Liver (tissue), 9 donors: ENCODE measurements around the gene SCYGR1. TPM values are rescaled to one million over a fixed set of nuclear protein-coding genes. Genes with fewer than 3 reads are reported as not detected.

Experiments used
- DNase-seq: peaks from one replicate; pipeline ENCODE4 v3.0.0-alpha.2; 2017; ENCODE audit warnings: low spot score
- H3K27ac ChIP-seq, 2 donors: one replicate each; pipeline ENCODE4 v1.7.0; 2013; ENCODE audit warnings: inconsistent platforms in 2 of 2, low read length in 2 of 2, control low read depth in 1 of 2, low read depth in 1 of 2, mild to moderate bottlenecking in 1 of 2
- H3K27me3 ChIP-seq, 4 donors: one replicate each; pipeline versions ENCODE4 v1.6.1 to v1.7.0; 2013; ENCODE audit warnings: low read length in 3 of 4, inconsistent platforms in 1 of 4, mild to moderate bottlenecking in 1 of 4, moderate library complexity in 1 of 4; ENCODE audit not compliant: control insufficient read depth in 4 of 4, insufficient read depth in 4 of 4
- H3K36me3 ChIP-seq, 4 donors: one replicate each; pipeline versions ENCODE4 v1.6.1 to v1.7.0; 2013; ENCODE audit warnings: low read length in 3 of 4, mild to moderate bottlenecking in 3 of 4, low read depth in 1 of 4, moderate library complexity in 1 of 4; ENCODE audit not compliant: control insufficient read depth in 4 of 4, insufficient read depth in 3 of 4
- H3K4me1 ChIP-seq, 4 donors: one replicate each; pipeline versions ENCODE4 v1.6.1 to v1.7.0; 2013; ENCODE audit warnings: low read length in 3 of 4, mild to moderate bottlenecking in 3 of 4, moderate library complexity in 1 of 4; ENCODE audit not compliant: control insufficient read depth in 4 of 4, insufficient read depth in 4 of 4
- H3K4me3 ChIP-seq, 3 donors: one replicate each; pipeline versions ENCODE4 v1.6.1 to v1.7.0; 2013; ENCODE audit warnings: low read length in 3 of 3, control low read depth in 1 of 3, low read depth in 1 of 3, mild to moderate bottlenecking in 1 of 3
- H3K9ac ChIP-seq, 2 donors: one replicate each; pipeline ENCODE4 v1.7.0; 2013; ENCODE audit warnings: low read length in 2 of 2, mild to moderate bottlenecking in 2 of 2, moderate library complexity in 2 of 2, control low read depth in 1 of 2, low read depth in 1 of 2
- H3K9me3 ChIP-seq, 4 donors: one replicate each; pipeline versions ENCODE4 v1.6.1 to v1.7.0; 2013; ENCODE audit warnings: low read length in 3 of 4; ENCODE audit not compliant: control insufficient read depth in 4 of 4
- EGR1 ChIP-seq, 2 donors: IDR thresholded peaks; 2 replicates each; pipeline ENCODE4 v1.6.1; 2016 to 2018; ENCODE audit warnings: antibody characterized with exemption in 2 of 2, low read depth in 2 of 2
- FOXA1 ChIP-seq: IDR thresholded peaks from 2 replicates; pipeline ENCODE4 v1.6.1; 2016; ENCODE audit warnings: antibody characterized with exemption
- FOXA2 ChIP-seq: IDR thresholded peaks from 2 replicates; pipeline ENCODE4 v1.6.1; 2016; ENCODE audit warnings: antibody characterized with exemption
- GABPA ChIP-seq, 2 donors: IDR thresholded peaks in 1 of 2; conservative IDR thresholded peaks in 1 of 2; 2 replicates each; pipeline ENCODE4 v1.6.1; 2016; ENCODE audit warnings: antibody characterized with exemption in 2 of 2, mild to moderate bottlenecking in 1 of 2, moderate library complexity in 1 of 2
- HNF4A ChIP-seq, 2 donors: conservative IDR thresholded peaks; 2 replicates each; pipeline ENCODE4 v1.6.1; 2016; ENCODE audit warnings: antibody characterized with exemption in 2 of 2, mild to moderate bottlenecking in 2 of 2
- HNF4G ChIP-seq: IDR thresholded peaks from 2 replicates; pipeline ENCODE4 v1.6.1; 2016; ENCODE audit warnings: antibody characterized with exemption
- JUND ChIP-seq, 2 donors: IDR thresholded peaks; 2 replicates each; pipeline ENCODE4 v1.6.1; 2016; ENCODE audit warnings: antibody characterized with exemption in 2 of 2
- NR2F2 ChIP-seq: IDR thresholded peaks from 2 replicates; pipeline ENCODE4 v1.6.1; 2016; ENCODE audit warnings: antibody characterized with exemption
- REST ChIP-seq: IDR thresholded peaks from 2 replicates; pipeline ENCODE4 v1.6.1; 2016; ENCODE audit warnings: antibody characterized with exemption, mild to moderate bottlenecking
- RXRA ChIP-seq, 2 donors: IDR thresholded peaks; 2 replicates each; pipeline ENCODE4 v1.6.1; 2017 to 2018; ENCODE audit warnings: antibody characterized with exemption in 2 of 2, mild to moderate bottlenecking in 1 of 2
- SP1 ChIP-seq: IDR thresholded peaks from 2 replicates; pipeline ENCODE4 v1.6.1; 2018; ENCODE audit warnings: antibody characterized with exemption, mild to moderate bottlenecking
- YY1 ChIP-seq: IDR thresholded peaks from 2 replicates; pipeline ENCODE4 v1.6.1; 2016; ENCODE audit warnings: antibody characterized with exemption, mild to moderate bottlenecking
- ZBTB33 ChIP-seq: IDR thresholded peaks from 2 replicates; pipeline ENCODE4 v1.6.1; 2016; ENCODE audit warnings: antibody characterized with exemption
- WGBS: extraction: QIAGEN DNeasy Blood & Tissue Kit; methylation state at CpG from one replicate; pipeline ENCODE4 v1.1.7; 2013; 5-methylcytosine and 5-hydroxymethylcytosine counted together
- polyA plus RNA-seq, 2 donors: library from polyadenylated mRNA; stranded (reverse) in 1 of 2; unstranded in 1 of 2; fragments of 200-250 nt in 1 of 2; fragments of >200 nt in 1 of 2; fragmentation: Nextera tagmentation in 1 of 2; extraction: Ambion mirVana in 1 of 2; gene quantifications; one replicate each; pipeline versions ENCODE4 v1.2.1 to v1.2.3, GENCODE V29; 2013 to 2015
- total RNA-seq, 2 donors: library from RNA; depleted of rRNA; stranded (reverse); fragments of >200 nt; gene quantifications; one replicate each; pipeline ENCODE4 v1.2.3, GENCODE V29; 2014
- TF ChIP-seq, protein P1 (sequence below): fragments of 150-350 bp; IDR thresholded peaks from 2 replicates; pipeline ENCODE4 v1.5.1; 2017; ENCODE audit warnings: improper control_type of control experiment, low read depth, low read length; ENCODE audit not compliant: missing input control
- TF ChIP-seq, protein P2 (sequence below): IDR thresholded peaks from 2 replicates; pipeline ENCODE4 v1.6.1; 2016; ENCODE audit warnings: antibody characterized with exemption
- donor health status: healthy.
- donor health status: healthy.
- donor health status: healthy.
- donor health status: healthy.
- donor health status: healthy.

The SCYGR1 gene
- total and polyA plus RNA-seq, 4 donors = not detected

- no peak overlapping the region for H3K9ac ChIP-seq
- 50% methylated on average over 2 of the region's 2 CpGs for WGBS
- H3K27ac ChIP-seq = no peak overlapping the region
- DNase-seq = no peak
- no peak overlapping the region for H3K4me3 ChIP-seq
- no peaks in the 10 kb centered on the region for H3K9me3 ChIP-seq
- no peaks in the 10 kb centered on the region for H3K36me3 ChIP-seq
- peaks cover 0 to 4% (median 0%) of the 10 kb centered on the region in 4 donors for H3K4me1 ChIP-seq
- TF ChIP-seq NR2F2 (no peak), EGR1 (IDR thresholded peaks at IDR 0.05; ENCODE audit: low read depth in 2 of 2) (no peak), HNF4A (conservative IDR thresholded peaks at IDR 0.05) (no peak), GABPA (IDR thresholded peaks at IDR 0.05 in 1 of 2, conservative IDR thresholded peaks at IDR 0.05 in 1 of 2) (no peak), YY1 (no peak), SP1 (no peak), HNF4G (no peak), REST (no peak), FOXA2 (no peak), RXRA (IDR thresholded peaks at IDR 0.05) (no peak), JUND (IDR thresholded peaks at IDR 0.05) (no peak), ZBTB33 (no peak)
- TF ChIP-seq, protein P1, sequence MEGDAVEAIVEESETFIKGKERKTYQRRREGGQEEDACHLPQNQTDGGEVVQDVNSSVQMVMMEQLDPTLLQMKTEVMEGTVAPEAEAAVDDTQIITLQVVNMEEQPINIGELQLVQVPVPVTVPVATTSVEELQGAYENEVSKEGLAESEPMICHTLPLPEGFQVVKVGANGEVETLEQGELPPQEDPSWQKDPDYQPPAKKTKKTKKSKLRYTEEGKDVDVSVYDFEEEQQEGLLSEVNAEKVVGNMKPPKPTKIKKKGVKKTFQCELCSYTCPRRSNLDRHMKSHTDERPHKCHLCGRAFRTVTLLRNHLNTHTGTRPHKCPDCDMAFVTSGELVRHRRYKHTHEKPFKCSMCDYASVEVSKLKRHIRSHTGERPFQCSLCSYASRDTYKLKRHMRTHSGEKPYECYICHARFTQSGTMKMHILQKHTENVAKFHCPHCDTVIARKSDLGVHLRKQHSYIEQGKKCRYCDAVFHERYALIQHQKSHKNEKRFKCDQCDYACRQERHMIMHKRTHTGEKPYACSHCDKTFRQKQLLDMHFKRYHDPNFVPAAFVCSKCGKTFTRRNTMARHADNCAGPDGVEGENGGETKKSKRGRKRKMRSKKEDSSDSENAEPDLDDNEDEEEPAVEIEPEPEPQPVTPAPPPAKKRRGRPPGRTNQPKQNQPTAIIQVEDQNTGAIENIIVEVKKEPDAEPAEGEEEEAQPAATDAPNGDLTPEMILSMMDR = no peak
- TF ChIP-seq, protein P2, sequence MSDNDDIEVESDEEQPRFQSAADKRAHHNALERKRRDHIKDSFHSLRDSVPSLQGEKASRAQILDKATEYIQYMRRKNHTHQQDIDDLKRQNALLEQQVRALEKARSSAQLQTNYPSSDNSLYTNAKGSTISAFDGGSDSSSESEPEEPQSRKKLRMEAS = no peak
- no peaks in the 10 kb centered on the region for H3K27me3 ChIP-seq
Measured at GRCh38 chr2:227394401-227394800, 6.7 kb upstream of the SCYGR1 start.

GRCh38 chr2:227390468-227391256 lies 2.9 kb upstream of the SCYGR1 start:
- no peaks in the 10 kb centered on the region for H3K27me3 ChIP-seq
- H3K4me1 ChIP-seq = no peaks in the 10 kb centered on the region
- TF ChIP-seq FOXA1 (no peak), EGR1 (IDR thresholded peaks at IDR 0.05; ENCODE audit: low read depth in 2 of 2) (no peak)
- TF ChIP-seq, protein P2 = no peak
- H3K27ac ChIP-seq = no peak overlapping the region
- no peak overlapping the region for H3K4me3 ChIP-seq
- WGBS = 87% methylated on average over 17 of the region's 17 CpGs
- DNase-seq = no peak
- H3K9me3 ChIP-seq = no peaks in the 10 kb centered on the region
- no peak overlapping the region for H3K9ac ChIP-seq
- H3K36me3 ChIP-seq = no peaks in the 10 kb centered on the region
